Erythroblast (primary cell): Measurements from ENCODE around the gene ANK2.

Experiments
- GATA1 ChIP-seq: IDR thresholded peaks from 2 replicates; pipeline ENCODE4 v1.6.1; 2011; ENCODE audit warnings: low read depth, mild to moderate bottlenecking, control low read depth, low read length, moderate library complexity
- POLR2A ChIP-seq: IDR thresholded peaks from 2 replicates; pipeline ENCODE4 v1.6.1; 2011; ENCODE audit warnings: mild to moderate bottlenecking, low read length

GRCh38 chr4:113057891-113058290 lies 8.4 kb downstream of the ANK2 start:
- TF ChIP-seq POLR2A, result no peak
- no peak for TF ChIP-seq GATA1
